ENCODE results near the gene ITGB5. TPM values are rescaled to one million over a fixed set of nuclear protein-coding genes. Genes with fewer than 3 reads are reported as not detected.

ITGB5 gene
- total RNA-seq, 1 experiment from 2014 or later, result 146 TPM

GRCh38 chr3:124816206-124816605, 71.0 kb downstream of the ITGB5 start:
- Histone ChIP-seq H4K20me1 (ENCODE audit: control insufficient read depth, insufficient read depth, insufficient read length) (no peaks in the 10 kb centered on the region), H3K4ac (ENCODE audit: low read depth, low read length) (no peak overlapping the region), H3K27ac (ENCODE audit: insufficient read length, low read depth, low read length) (no peak overlapping the region), H2BK20ac (ENCODE audit: low read depth, low read length, poor library complexity, severe bottlenecking) (no peak overlapping the region), H3K23me2 (ENCODE audit: insufficient read length, low read depth, low read length, poor library complexity, severe bottlenecking) (no peaks in the 10 kb centered on the region), H3K14ac (ENCODE audit: insufficient read depth, low read length) (no peak overlapping the region), H2BK15ac (ENCODE audit: low read depth, low read length) (no peak overlapping the region), H2BK12ac (ENCODE audit: insufficient read length, low read depth, low read length) (no peak overlapping the region), H3K27me3 (ENCODE audit: insufficient read depth, low read length) (no peaks in the 10 kb centered on the region), H2AFZ (ENCODE audit: low read length) (no peak overlapping the region), H3T11ph (ENCODE audit: low read length) (no peak overlapping the region), H3K18ac (ENCODE audit: insufficient read length, low read depth, low read length) (no peak overlapping the region), H2BK5ac (ENCODE audit: insufficient read length, low read length) (no peak overlapping the region), H3K79me1 (ENCODE audit: insufficient read depth, low read depth, low read length, poor library complexity, severe bottlenecking) (no peaks in the 10 kb centered on the region), H3K56ac (ENCODE audit: insufficient read length, low read depth, low read length) (no peak overlapping the region), H3K9me3 (ENCODE audit: control insufficient read depth, low read depth, low read length) (no peaks in the 10 kb centered on the region), H3K4me1 (ENCODE audit: insufficient read depth, low read length) (no peaks in the 10 kb centered on the region), H3K9ac (ENCODE audit: extremely low read depth, insufficient read length, low read length) (no peak overlapping the region), H2AK5ac (ENCODE audit: insufficient read length, low read length) (no peak overlapping the region), H2BK120ac (ENCODE audit: low read depth, low read length, poor library complexity, severe bottlenecking) (no peak overlapping the region), H3K23ac (ENCODE audit: insufficient read length, low read depth, low read length) (no peak overlapping the region), H4K5ac (ENCODE audit: insufficient read length, low read depth, low read length) (no peak overlapping the region), H3K79me2 (ENCODE audit: insufficient read depth, low read length) (no peaks in the 10 kb centered on the region), H3K4me2 (ENCODE audit: insufficient read depth, insufficient read length, low read length) (no peak overlapping the region), H4K8ac (replicated peaks; ENCODE audit: insufficient read length, low read depth, low read length) (no peak overlapping the region), H4K91ac (ENCODE audit: insufficient read length, low read depth, low read length) (no peak overlapping the region)
- Mint-ChIP-seq H3K27ac (peak overlapping the region in 2 of 3 experiments; percentile 8 to 18; a peak in 2 of 7 replicates), H3K9me3 (no peaks in the 10 kb centered on the region), H3K4me3 (no peak overlapping the region), H3K36me3 (ENCODE audit: insufficient read depth in 1 of 3, low read depth in 3 of 3) (peaks cover 28 to 81% (median 44%) of the 10 kb centered on the region in 3 experiments), H3K4me1 (peaks cover 0 to 4% of the 10 kb centered on the region in 2 experiments; a peak in 1 of 4 replicates), H3K27me3 (ENCODE audit: low read depth) (no peaks in the 10 kb centered on the region)
- TF ChIP-seq CTCF (conservative IDR thresholded peaks at IDR 0.05), result no peak
- WGBS (ENCODE audit: extremely low coverage, insufficient read length, low lambda C conversion rate), result no CpG with 5 or more reads among the region's 4 CpGs
- no peak for DNase-seq
